Right lobe of liver (tissue), 4 donors: ENCODE data around the gene CELSR1.

Experiments used
- POLR2A ChIP-seq: fragments of 450-650 bp; IDR thresholded peaks from one replicate; pipeline ENCODE4 v1.6.1; 2017; ENCODE audit warnings: antibody characterized with exemption, mild to moderate bottlenecking
- TF ChIP-seq, protein P1 (sequence below), 4 donors: fragments of 200-600 bp in 3 of 4; fragments of 450-650 bp in 1 of 4; IDR thresholded peaks; one replicate each; pipeline versions ENCODE4 v1.5.1 to v1.8.0; 2016 to 2022; ENCODE audit warnings: antibody characterized with exemption in 4 of 4, mild to moderate bottlenecking in 2 of 4
- donor health status: DM: no; HTN: no; CAD: no.
- donor health status: DM: no; HTN: no; CAD: no.
- donor health status: DM: no; HTN: yes; CAD: no.

DNA sequence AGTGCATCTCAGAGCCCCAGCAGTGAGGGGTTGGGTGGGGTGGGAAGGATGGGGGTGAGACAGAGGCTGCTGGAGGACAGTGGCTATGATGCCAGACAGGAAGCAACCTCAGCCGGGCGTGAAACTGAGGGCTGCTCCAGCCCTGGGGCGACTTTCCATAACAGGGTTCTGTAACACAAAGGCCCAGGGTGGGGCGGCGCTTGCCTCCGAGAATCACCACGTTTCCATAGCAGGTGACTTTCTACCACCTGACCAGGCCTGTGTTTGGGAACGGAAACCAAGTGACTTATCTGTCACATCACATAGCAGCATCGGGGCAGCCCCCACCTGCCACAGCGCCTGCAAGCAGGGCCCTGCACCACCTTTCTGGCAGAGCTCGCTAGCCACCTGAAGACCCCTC, 116.2 kb downstream of the CELSR1 start:
- TF ChIP-seq, protein P1, sequence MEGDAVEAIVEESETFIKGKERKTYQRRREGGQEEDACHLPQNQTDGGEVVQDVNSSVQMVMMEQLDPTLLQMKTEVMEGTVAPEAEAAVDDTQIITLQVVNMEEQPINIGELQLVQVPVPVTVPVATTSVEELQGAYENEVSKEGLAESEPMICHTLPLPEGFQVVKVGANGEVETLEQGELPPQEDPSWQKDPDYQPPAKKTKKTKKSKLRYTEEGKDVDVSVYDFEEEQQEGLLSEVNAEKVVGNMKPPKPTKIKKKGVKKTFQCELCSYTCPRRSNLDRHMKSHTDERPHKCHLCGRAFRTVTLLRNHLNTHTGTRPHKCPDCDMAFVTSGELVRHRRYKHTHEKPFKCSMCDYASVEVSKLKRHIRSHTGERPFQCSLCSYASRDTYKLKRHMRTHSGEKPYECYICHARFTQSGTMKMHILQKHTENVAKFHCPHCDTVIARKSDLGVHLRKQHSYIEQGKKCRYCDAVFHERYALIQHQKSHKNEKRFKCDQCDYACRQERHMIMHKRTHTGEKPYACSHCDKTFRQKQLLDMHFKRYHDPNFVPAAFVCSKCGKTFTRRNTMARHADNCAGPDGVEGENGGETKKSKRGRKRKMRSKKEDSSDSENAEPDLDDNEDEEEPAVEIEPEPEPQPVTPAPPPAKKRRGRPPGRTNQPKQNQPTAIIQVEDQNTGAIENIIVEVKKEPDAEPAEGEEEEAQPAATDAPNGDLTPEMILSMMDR (IDR thresholded peaks at IDR 0.05): no peak
- no peak for TF ChIP-seq POLR2A
